Suprapubic skin (tissue), 4 donors: ENCODE results near the gene IQCN.

Experiments used
- POLR2A ChIP-seq, 2 donors: fragments of 450-650 bp; IDR thresholded peaks; one replicate each; pipeline ENCODE4 v1.6.1; 2017; ENCODE audit warnings: antibody characterized with exemption in 2 of 2, mild to moderate bottlenecking in 2 of 2, moderate library complexity in 2 of 2
- POLR2AphosphoS5 ChIP-seq, 3 donors: sonication (generic); formaldehyde crosslinking; IDR thresholded peaks; one replicate each; pipeline ENCODE4 v1.6.1; 2017; ENCODE audit warnings: antibody characterized with exemption in 3 of 3
- TF ChIP-seq, protein P1 (sequence below), 2 donors: fragments of 200-600 bp in 1 of 2; fragments of 450-650 bp in 1 of 2; sonication (generic) in 1 of 2; IDR thresholded peaks; one replicate each; pipeline ENCODE4 v1.5.1; 2016 to 2019; ENCODE audit warnings: antibody characterized with exemption in 2 of 2, mild to moderate bottlenecking in 1 of 2, moderate library complexity in 1 of 2

DNA sequence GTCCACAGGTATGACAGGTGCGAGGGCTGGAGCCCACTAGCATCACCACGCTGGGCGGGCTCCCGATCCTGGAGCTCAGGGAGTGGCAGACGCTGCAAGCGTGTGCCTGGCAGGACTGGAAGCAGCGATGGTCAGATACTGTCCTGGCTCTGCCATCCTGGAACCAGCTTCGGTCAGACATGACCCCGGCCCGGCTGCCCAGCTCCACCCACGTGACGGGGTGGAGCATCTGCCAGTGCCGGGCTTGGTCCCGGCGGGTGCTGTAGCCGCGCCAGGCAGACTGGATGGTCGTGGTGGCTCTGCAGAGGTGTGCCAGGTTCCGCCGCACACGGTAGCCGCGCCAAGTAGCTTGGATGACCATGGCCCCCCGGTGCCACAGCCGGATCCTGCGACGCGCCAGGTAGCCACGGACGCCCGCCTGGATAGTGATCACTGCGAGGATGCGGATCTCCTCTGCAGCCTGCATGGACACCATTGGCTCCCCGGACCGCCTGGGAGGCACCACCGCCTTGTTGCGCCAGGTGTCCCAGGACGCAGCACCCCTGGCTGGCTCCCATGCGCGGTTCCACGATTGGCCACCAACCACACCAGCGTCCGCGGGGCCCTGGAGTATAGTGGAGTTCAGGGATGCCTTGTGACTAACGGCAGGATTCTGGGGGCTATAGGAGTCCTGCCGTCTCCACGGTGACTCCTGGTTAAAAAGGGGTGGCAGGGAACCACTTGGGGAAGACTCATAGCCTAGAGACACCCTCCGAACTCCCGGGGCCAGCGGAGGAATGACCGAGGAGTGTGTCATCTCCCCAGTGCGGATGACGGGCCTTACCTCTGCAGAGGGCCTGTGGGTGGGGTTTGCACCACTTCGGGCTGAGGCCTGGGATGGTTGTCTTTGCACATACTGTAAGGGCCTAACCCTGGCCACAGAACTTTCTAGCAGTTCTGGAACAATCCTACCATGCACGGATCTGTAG, 16.5 kb downstream of the IQCN start:
- TF ChIP-seq POLR2A (IDR thresholded peaks at IDR 0.05) (no peak), POLR2AphosphoS5 (IDR thresholded peaks at IDR 0.05) (no peak)
- TF ChIP-seq, protein P1, sequence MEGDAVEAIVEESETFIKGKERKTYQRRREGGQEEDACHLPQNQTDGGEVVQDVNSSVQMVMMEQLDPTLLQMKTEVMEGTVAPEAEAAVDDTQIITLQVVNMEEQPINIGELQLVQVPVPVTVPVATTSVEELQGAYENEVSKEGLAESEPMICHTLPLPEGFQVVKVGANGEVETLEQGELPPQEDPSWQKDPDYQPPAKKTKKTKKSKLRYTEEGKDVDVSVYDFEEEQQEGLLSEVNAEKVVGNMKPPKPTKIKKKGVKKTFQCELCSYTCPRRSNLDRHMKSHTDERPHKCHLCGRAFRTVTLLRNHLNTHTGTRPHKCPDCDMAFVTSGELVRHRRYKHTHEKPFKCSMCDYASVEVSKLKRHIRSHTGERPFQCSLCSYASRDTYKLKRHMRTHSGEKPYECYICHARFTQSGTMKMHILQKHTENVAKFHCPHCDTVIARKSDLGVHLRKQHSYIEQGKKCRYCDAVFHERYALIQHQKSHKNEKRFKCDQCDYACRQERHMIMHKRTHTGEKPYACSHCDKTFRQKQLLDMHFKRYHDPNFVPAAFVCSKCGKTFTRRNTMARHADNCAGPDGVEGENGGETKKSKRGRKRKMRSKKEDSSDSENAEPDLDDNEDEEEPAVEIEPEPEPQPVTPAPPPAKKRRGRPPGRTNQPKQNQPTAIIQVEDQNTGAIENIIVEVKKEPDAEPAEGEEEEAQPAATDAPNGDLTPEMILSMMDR (IDR thresholded peaks at IDR 0.05): no peak
